Activated gamma-delta T cell treated with Interleukin-2 at 50 U/mL for 16 hours (primary cell): ENCODE data around the gene RNASEH2B.

Experiments used
- DNase-seq: peaks from one replicate; pipeline ENCODE4 v3.0.0-alpha.2; 2020

Gene RNASEH2B

GRCh38 chr13:50942630-50943311, 33.2 kb downstream of the RNASEH2B start:
- no peak for DNase-seq

GRCh38 chr13:50945669-50946068, 36.1 kb downstream of the RNASEH2B start:
- no peak for DNase-seq

GRCh38 chr13:50948601-50949000, 39.0 kb downstream of the RNASEH2B start:
- DNase-seq = no peak

- DNase-seq = no peak
Observed at GRCh38 chr13:50950849-50951248, 41.3 kb downstream of the RNASEH2B start.

- DNase-seq = no peak
Observed at GRCh38 chr13:50951366-50951765, 41.8 kb downstream of the RNASEH2B start.

- DNase-seq = no peak
Observed at GRCh38 chr13:50955241-50955640, 45.6 kb downstream of the RNASEH2B start.

GRCh38 chr13:50955798-50956197, 46.2 kb downstream of the RNASEH2B start:
- no peak for DNase-seq

GRCh38 chr13:50957620-50958019, 48.0 kb downstream of the RNASEH2B start:
- DNase-seq = no peak

- no peak for DNase-seq
Observed at GRCh38 chr13:50969691-50970090, 60.1 kb downstream of the RNASEH2B start.

- no peak for DNase-seq
Observed at GRCh38 chr13:50970956-50971355, 61.4 kb downstream of the RNASEH2B start.

GRCh38 chr13:50974268-50974667, 64.7 kb downstream of the RNASEH2B start:
- DNase-seq = no peak

GRCh38 chr13:50979187-50979586, 69.6 kb downstream of the RNASEH2B start:
- no peak for DNase-seq

- DNase-seq = no peak
Observed at GRCh38 chr13:50981686-50982085, 72.1 kb downstream of the RNASEH2B start.

GRCh38 chr13:50989476-50989875, 79.9 kb downstream of the RNASEH2B start:
- DNase-seq = no peak

GRCh38 chr13:50990065-50990817, 80.7 kb downstream of the RNASEH2B start:
- no peak for DNase-seq

- no peak for DNase-seq
Observed at GRCh38 chr13:50990818-50991506, 81.4 kb downstream of the RNASEH2B start.

GRCh38 chr13:50991579-50992521, 82.3 kb downstream of the RNASEH2B start:
- no peak for DNase-seq

- no peak for DNase-seq
Observed at GRCh38 chr13:50993371-50993770, 83.8 kb downstream of the RNASEH2B start.

GRCh38 chr13:50993934-50994333, 84.3 kb downstream of the RNASEH2B start:
- DNase-seq = no peak

- no peak for DNase-seq
Observed at GRCh38 chr13:50994651-50995050, 85.1 kb downstream of the RNASEH2B start.

- no peak for DNase-seq
Observed at GRCh38 chr13:50995854-50996253, 86.3 kb downstream of the RNASEH2B start.

- no peak for DNase-seq
Observed at GRCh38 chr13:50998326-50998725, 88.7 kb downstream of the RNASEH2B start.

GRCh38 chr13:50999641-51000040, 90.0 kb downstream of the RNASEH2B start:
- no peak for DNase-seq
